ENCODE measurements around the gene TNK2.

- TF ChIP-seq, protein P1, sequence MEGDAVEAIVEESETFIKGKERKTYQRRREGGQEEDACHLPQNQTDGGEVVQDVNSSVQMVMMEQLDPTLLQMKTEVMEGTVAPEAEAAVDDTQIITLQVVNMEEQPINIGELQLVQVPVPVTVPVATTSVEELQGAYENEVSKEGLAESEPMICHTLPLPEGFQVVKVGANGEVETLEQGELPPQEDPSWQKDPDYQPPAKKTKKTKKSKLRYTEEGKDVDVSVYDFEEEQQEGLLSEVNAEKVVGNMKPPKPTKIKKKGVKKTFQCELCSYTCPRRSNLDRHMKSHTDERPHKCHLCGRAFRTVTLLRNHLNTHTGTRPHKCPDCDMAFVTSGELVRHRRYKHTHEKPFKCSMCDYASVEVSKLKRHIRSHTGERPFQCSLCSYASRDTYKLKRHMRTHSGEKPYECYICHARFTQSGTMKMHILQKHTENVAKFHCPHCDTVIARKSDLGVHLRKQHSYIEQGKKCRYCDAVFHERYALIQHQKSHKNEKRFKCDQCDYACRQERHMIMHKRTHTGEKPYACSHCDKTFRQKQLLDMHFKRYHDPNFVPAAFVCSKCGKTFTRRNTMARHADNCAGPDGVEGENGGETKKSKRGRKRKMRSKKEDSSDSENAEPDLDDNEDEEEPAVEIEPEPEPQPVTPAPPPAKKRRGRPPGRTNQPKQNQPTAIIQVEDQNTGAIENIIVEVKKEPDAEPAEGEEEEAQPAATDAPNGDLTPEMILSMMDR (IDR thresholded peaks at IDR 0.05) = no peak
- TF ChIP-seq EZH2 (IDR thresholded peaks at IDR 0.05; ENCODE audit: borderline replicate concordance, insufficient read depth, low read depth, low read length, poor library complexity, severe bottlenecking) = no peak
Observed at GRCh38 chr3:195859846-195860411, 48.4 kb downstream of the TNK2 start.
